ENCODE data around the gene YES1. TPM values are rescaled to one million over a fixed set of nuclear protein-coding genes. Genes with fewer than 3 reads are reported as not detected.

The YES1 gene
- total and polyA plus RNA-seq, 2 of the 13 experiments (the other 11 are each of a cell fraction or from before 2014, with no cell fraction given) = 17.2 to 70.8 TPM

GRCh38 chr18:832085-832681, 20.1 kb upstream of the YES1 start (continued):
- TF ChIP-seq ZNF280D (CRISPR knock-in tag; IDR thresholded peaks at IDR 0.05) = no peak
- TF ChIP-seq PBX3 (CRISPR knock-in tag; IDR thresholded peaks at IDR 0.05; ENCODE audit: borderline replicate concordance) = no peak
- no peak for TF ChIP-seq ZNF501 (CRISPR knock-in tag; IDR thresholded peaks at IDR 0.05)
- TF ChIP-seq PCBP2 (optimal IDR thresholded peaks at IDR 0.05; ENCODE audit: low read depth, low read length, poor library complexity, severe bottlenecking) = no peak
- no peak for TF ChIP-seq MED8 (CRISPR knock-in tag; IDR thresholded peaks at IDR 0.05; ENCODE audit: insufficient replicate concordance)
- no peak for TF ChIP-seq EHMT2 (IDR thresholded peaks at IDR 0.05; ENCODE audit: borderline replicate concordance, low read depth, low read length)
- no peak for TF ChIP-seq CCDC6 (CRISPR knock-in tag; IDR thresholded peaks at IDR 0.05)
- no peak for TF ChIP-seq KLF13 (CRISPR knock-in tag; IDR thresholded peaks at IDR 0.05)
- TF ChIP-seq BCLAF1 (IDR thresholded peaks at IDR 0.05) = no peak
- no peak for TF ChIP-seq ZBTB8A (CRISPR knock-in tag; IDR thresholded peaks at IDR 0.05; ENCODE audit: borderline replicate concordance, low read depth)
- TF ChIP-seq BATF2 (CRISPR knock-in tag; IDR thresholded peaks at IDR 0.05) = no peak
- no peak for TF ChIP-seq FIP1L1 (IDR thresholded peaks at IDR 0.05; ENCODE audit: borderline replicate concordance, insufficient read depth, low read depth, low read length)
- no peak for TF ChIP-seq ZFP1 (CRISPR knock-in tag; IDR thresholded peaks at IDR 0.05)
- TF ChIP-seq PHF8 (CRISPR knock-in tag; IDR thresholded peaks at IDR 0.05) = no peak
- no peak for TF ChIP-seq EED (CRISPR knock-in tag; IDR thresholded peaks at IDR 0.05)
- no peak for TF ChIP-seq HNF1A (IDR thresholded peaks at IDR 0.05; ENCODE audit: low read depth)
- peak; percentile 55; the same call in 1 of the 2 replicates for TF ChIP-seq HNF1A (CRISPR knock-in tag; IDR thresholded peaks at IDR 0.05; ENCODE audit: borderline replicate concordance)

Data from HepG2 (cell line).